ENCODE data around the gene TMEM54. TPM values are rescaled to one million over a fixed set of nuclear protein-coding genes. Genes with fewer than 3 reads are reported as not detected.
A peak's percentile ranks its signal among the peaks of the same experiment; 100 is the strongest.

The TMEM54 gene
- total and polyA plus RNA-seq, 2 of the 13 experiments (the other 11 are each of a cell fraction or from before 2014, with no cell fraction given), result 2.5 to 2.9 TPM

- TF ChIP-seq, protein P1, sequence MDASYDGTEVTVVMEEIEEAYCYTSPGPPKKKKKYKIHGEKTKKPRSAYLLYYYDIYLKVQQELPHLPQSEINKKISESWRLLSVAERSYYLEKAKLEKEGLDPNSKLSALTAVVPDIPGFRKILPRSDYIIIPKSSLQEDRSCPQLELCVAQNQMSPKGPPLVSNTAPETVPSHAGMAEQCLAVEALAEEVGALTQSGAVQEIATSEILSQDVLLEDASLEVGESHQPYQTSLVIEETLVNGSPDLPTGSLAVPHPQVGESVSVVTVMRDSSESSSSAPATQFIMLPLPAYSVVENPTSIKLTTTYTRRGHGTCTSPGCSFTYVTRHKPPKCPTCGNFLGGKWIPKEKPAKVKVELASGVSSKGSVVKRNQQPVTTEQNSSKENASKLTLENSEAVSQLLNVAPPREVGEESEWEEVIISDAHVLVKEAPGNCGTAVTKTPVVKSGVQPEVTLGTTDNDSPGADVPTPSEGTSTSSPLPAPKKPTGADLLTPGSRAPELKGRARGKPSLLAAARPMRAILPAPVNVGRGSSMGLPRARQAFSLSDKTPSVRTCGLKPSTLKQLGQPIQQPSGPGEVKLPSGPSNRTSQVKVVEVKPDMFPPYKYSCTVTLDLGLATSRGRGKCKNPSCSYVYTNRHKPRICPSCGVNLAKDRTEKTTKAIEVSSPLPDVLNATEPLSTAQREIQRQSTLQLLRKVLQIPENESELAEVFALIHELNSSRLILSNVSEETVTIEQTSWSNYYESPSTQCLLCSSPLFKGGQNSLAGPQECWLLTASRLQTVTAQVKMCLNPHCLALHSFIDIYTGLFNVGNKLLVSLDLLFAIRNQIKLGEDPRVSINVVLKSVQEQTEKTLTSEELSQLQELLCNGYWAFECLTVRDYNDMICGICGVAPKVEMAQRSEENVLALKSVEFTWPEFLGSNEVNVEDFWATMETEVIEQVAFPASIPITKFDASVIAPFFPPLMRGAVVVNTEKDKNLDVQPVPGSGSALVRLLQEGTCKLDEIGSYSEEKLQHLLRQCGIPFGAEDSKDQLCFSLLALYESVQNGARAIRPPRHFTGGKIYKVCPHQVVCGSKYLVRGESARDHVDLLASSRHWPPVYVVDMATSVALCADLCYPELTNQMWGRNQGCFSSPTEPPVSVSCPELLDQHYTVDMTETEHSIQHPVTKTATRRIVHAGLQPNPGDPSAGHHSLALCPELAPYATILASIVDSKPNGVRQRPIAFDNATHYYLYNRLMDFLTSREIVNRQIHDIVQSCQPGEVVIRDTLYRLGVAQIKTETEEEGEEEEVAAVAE (CRISPR knock-in tag; IDR thresholded peaks at IDR 0.05; ENCODE audit: borderline replicate concordance), result 0 out of 2 replicates have a peak, but pooled peaks have one; percentile 38
- TF ChIP-seq GMEB1 (CRISPR knock-in tag; IDR thresholded peaks at IDR 0.05; ENCODE audit: borderline replicate concordance), result no peak; the same call in 1 of the 2 replicates
- no peak for TF ChIP-seq ZNF275 (CRISPR knock-in tag; IDR thresholded peaks at IDR 0.05; ENCODE audit: borderline replicate concordance)
- TF ChIP-seq HNF4G (IDR thresholded peaks at IDR 0.05; ENCODE audit: borderline replicate concordance, low read depth, low read length), result peak; percentile 88
- TF ChIP-seq HNF4G (CRISPR knock-in tag; IDR thresholded peaks at IDR 0.05; ENCODE audit: borderline replicate concordance, low read depth), result peak; percentile 94; the same call in 1 of the 2 replicates
- TF ChIP-seq MBD4 (IDR thresholded peaks at IDR 0.05; ENCODE audit: borderline replicate concordance, low read length), result peak; percentile 47; the same call in 1 of the 2 replicates
- TF ChIP-seq ZBTB26 (CRISPR knock-in tag; IDR thresholded peaks at IDR 0.05; ENCODE audit: borderline replicate concordance), result no peak; the same call in 1 of the 2 replicates
- TF ChIP-seq ZMYM3 (CRISPR knock-in tag; IDR thresholded peaks at IDR 0.05), result peak; percentile 51; the same call in 1 of the 2 replicates
- TF ChIP-seq SIX1 (CRISPR knock-in tag; IDR thresholded peaks at IDR 0.05; ENCODE audit: borderline replicate concordance), result no peak; the same call in 1 of the 2 replicates
- peak; percentile 80 for TF ChIP-seq KAT8 (CRISPR knock-in tag; IDR thresholded peaks at IDR 0.05)
- TF ChIP-seq ZNF496 (CRISPR knock-in tag; IDR thresholded peaks at IDR 0.05; ENCODE audit: insufficient replicate concordance), result no peak
- no peak for TF ChIP-seq NFE2L2 (IDR thresholded peaks at IDR 0.05; ENCODE audit: low read length)
- TF ChIP-seq ZNF589 (CRISPR knock-in tag; conservative IDR thresholded peaks at IDR 0.05), result no peak
- TF ChIP-seq, protein P2, sequence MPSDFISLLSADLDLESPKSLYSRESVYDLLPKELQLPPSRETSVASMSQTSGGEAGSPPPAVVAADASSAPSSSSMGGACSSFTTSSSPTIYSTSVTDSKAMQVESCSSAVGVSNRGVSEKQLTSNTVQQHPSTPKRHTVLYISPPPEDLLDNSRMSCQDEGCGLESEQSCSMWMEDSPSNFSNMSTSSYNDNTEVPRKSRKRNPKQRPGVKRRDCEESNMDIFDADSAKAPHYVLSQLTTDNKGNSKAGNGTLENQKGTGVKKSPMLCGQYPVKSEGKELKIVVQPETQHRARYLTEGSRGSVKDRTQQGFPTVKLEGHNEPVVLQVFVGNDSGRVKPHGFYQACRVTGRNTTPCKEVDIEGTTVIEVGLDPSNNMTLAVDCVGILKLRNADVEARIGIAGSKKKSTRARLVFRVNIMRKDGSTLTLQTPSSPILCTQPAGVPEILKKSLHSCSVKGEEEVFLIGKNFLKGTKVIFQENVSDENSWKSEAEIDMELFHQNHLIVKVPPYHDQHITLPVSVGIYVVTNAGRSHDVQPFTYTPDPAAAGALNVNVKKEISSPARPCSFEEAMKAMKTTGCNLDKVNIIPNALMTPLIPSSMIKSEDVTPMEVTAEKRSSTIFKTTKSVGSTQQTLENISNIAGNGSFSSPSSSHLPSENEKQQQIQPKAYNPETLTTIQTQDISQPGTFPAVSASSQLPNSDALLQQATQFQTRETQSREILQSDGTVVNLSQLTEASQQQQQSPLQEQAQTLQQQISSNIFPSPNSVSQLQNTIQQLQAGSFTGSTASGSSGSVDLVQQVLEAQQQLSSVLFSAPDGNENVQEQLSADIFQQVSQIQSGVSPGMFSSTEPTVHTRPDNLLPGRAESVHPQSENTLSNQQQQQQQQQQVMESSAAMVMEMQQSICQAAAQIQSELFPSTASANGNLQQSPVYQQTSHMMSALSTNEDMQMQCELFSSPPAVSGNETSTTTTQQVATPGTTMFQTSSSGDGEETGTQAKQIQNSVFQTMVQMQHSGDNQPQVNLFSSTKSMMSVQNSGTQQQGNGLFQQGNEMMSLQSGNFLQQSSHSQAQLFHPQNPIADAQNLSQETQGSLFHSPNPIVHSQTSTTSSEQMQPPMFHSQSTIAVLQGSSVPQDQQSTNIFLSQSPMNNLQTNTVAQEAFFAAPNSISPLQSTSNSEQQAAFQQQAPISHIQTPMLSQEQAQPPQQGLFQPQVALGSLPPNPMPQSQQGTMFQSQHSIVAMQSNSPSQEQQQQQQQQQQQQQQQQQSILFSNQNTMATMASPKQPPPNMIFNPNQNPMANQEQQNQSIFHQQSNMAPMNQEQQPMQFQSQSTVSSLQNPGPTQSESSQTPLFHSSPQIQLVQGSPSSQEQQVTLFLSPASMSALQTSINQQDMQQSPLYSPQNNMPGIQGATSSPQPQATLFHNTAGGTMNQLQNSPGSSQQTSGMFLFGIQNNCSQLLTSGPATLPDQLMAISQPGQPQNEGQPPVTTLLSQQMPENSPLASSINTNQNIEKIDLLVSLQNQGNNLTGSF (CRISPR knock-in tag; IDR thresholded peaks at IDR 0.05), result no peak
These were observed 32.6 kb upstream of the TMEM54 start (continued) for GRCh38 chr1:32933742-32934322.
